ENCODE results near the gene DAAM2.

Gene DAAM2

GRCh38 chr6:39822846-39823815, 31.0 kb downstream of the DAAM2 start:
- H3K27me3 ChIP-seq (ENCODE audit: control insufficient read depth, insufficient read depth, low read length) = no peaks in the 10 kb centered on the region
- H3K4me3 ChIP-seq (ENCODE audit: low read length) = no peak overlapping the region
- H3K9ac ChIP-seq (ENCODE audit: low read length) = no peak overlapping the region
- H3K36me3 ChIP-seq (ENCODE audit: control insufficient read depth, insufficient read depth, low read length) = no peaks in the 10 kb centered on the region
- no peaks in the 10 kb centered on the region for H3K9me3 ChIP-seq (ENCODE audit: control insufficient read depth, low read length)
- H3K4me1 ChIP-seq (ENCODE audit: control insufficient read depth, insufficient read depth, low read length) = peaks cover 32% of the 10 kb centered on the region

- Histone ChIP-seq H3K4me3 (ENCODE audit: low read length) (no peak overlapping the region), H3K4me1 (ENCODE audit: control insufficient read depth, insufficient read depth, low read length) (peaks cover 22% of the 10 kb centered on the region), H3K27me3 (ENCODE audit: control insufficient read depth, insufficient read depth, low read length) (no peaks in the 10 kb centered on the region), H3K9me3 (ENCODE audit: control insufficient read depth, low read length) (no peaks in the 10 kb centered on the region), H3K9ac (ENCODE audit: low read length) (peak overlapping the region; percentile 25), H3K36me3 (ENCODE audit: control insufficient read depth, insufficient read depth, low read length) (no peaks in the 10 kb centered on the region)
Measured at GRCh38 chr6:39824030-39824926, 32.1 kb downstream of the DAAM2 start.

GRCh38 chr6:39829331-39829730, 37.2 kb downstream of the DAAM2 start:
- H3K9ac ChIP-seq (ENCODE audit: low read length) = no peak overlapping the region
- H3K4me3 ChIP-seq (ENCODE audit: low read length) = no peak overlapping the region
- peaks cover 2% of the 10 kb centered on the region for H3K4me1 ChIP-seq (ENCODE audit: control insufficient read depth, insufficient read depth, low read length)
- H3K27me3 ChIP-seq (ENCODE audit: control insufficient read depth, insufficient read depth, low read length) = no peaks in the 10 kb centered on the region
- H3K9me3 ChIP-seq (ENCODE audit: control insufficient read depth, low read length) = no peaks in the 10 kb centered on the region
- H3K36me3 ChIP-seq (ENCODE audit: control insufficient read depth, insufficient read depth, low read length) = no peaks in the 10 kb centered on the region

GRCh38 chr6:39830444-39830843, 38.3 kb downstream of the DAAM2 start:
- H3K36me3 ChIP-seq (ENCODE audit: control insufficient read depth, insufficient read depth, low read length) = no peaks in the 10 kb centered on the region
- H3K4me3 ChIP-seq (ENCODE audit: low read length) = no peak overlapping the region
- no peaks in the 10 kb centered on the region for H3K27me3 ChIP-seq (ENCODE audit: control insufficient read depth, insufficient read depth, low read length)
- H3K9ac ChIP-seq (ENCODE audit: low read length) = no peak overlapping the region
- no peaks in the 10 kb centered on the region for H3K9me3 ChIP-seq (ENCODE audit: control insufficient read depth, low read length)
- no peaks in the 10 kb centered on the region for H3K4me1 ChIP-seq (ENCODE audit: control insufficient read depth, insufficient read depth, low read length)

GRCh38 chr6:39831701-39832100, 39.5 kb downstream of the DAAM2 start:
- no peaks in the 10 kb centered on the region for H3K9me3 ChIP-seq (ENCODE audit: control insufficient read depth, low read length)

GRCh38 chr6:39834278-39834677, 42.1 kb downstream of the DAAM2 start:
- Histone ChIP-seq H3K9ac (ENCODE audit: low read length) (no peak overlapping the region), H3K4me3 (ENCODE audit: low read length) (no peak overlapping the region), H3K9me3 (ENCODE audit: control insufficient read depth, low read length) (no peaks in the 10 kb centered on the region), H3K36me3 (ENCODE audit: control insufficient read depth, insufficient read depth, low read length) (no peaks in the 10 kb centered on the region), H3K27me3 (ENCODE audit: control insufficient read depth, insufficient read depth, low read length) (no peaks in the 10 kb centered on the region), H3K4me1 (ENCODE audit: control insufficient read depth, insufficient read depth, low read length) (no peaks in the 10 kb centered on the region)

More at GRCh38 chr6:39831701-39832100, 39.5 kb downstream of the DAAM2 start:
- H3K4me1 ChIP-seq (ENCODE audit: control insufficient read depth, insufficient read depth, low read length) = no peaks in the 10 kb centered on the region
- no peak overlapping the region for H3K4me3 ChIP-seq (ENCODE audit: low read length)
- no peak overlapping the region for H3K9ac ChIP-seq (ENCODE audit: low read length)
- H3K27me3 ChIP-seq (ENCODE audit: control insufficient read depth, insufficient read depth, low read length) = no peaks in the 10 kb centered on the region
- H3K36me3 ChIP-seq (ENCODE audit: control insufficient read depth, insufficient read depth, low read length) = no peaks in the 10 kb centered on the region

GRCh38 chr6:39834866-39835265, 42.7 kb downstream of the DAAM2 start:
- Histone ChIP-seq H3K4me3 (ENCODE audit: low read length) (no peak overlapping the region), H3K9me3 (ENCODE audit: control insufficient read depth, low read length) (no peaks in the 10 kb centered on the region), H3K27me3 (ENCODE audit: control insufficient read depth, insufficient read depth, low read length) (no peaks in the 10 kb centered on the region), H3K4me1 (ENCODE audit: control insufficient read depth, insufficient read depth, low read length) (no peaks in the 10 kb centered on the region), H3K36me3 (ENCODE audit: control insufficient read depth, insufficient read depth, low read length) (no peaks in the 10 kb centered on the region), H3K9ac (ENCODE audit: low read length) (no peak overlapping the region)

GRCh38 chr6:39835821-39836295, 43.7 kb downstream of the DAAM2 start:
- Histone ChIP-seq H3K9me3 (ENCODE audit: control insufficient read depth, low read length) (no peaks in the 10 kb centered on the region), H3K27me3 (ENCODE audit: control insufficient read depth, insufficient read depth, low read length) (no peaks in the 10 kb centered on the region), H3K4me1 (ENCODE audit: control insufficient read depth, insufficient read depth, low read length) (no peaks in the 10 kb centered on the region), H3K4me3 (ENCODE audit: low read length) (no peak overlapping the region), H3K36me3 (ENCODE audit: control insufficient read depth, insufficient read depth, low read length) (no peaks in the 10 kb centered on the region), H3K9ac (ENCODE audit: low read length) (no peak overlapping the region)

- no peaks in the 10 kb centered on the region for H3K27me3 ChIP-seq (ENCODE audit: control insufficient read depth, insufficient read depth, low read length)
- no peaks in the 10 kb centered on the region for H3K36me3 ChIP-seq (ENCODE audit: control insufficient read depth, insufficient read depth, low read length)
- no peaks in the 10 kb centered on the region for H3K4me1 ChIP-seq (ENCODE audit: control insufficient read depth, insufficient read depth, low read length)
- no peaks in the 10 kb centered on the region for H3K9me3 ChIP-seq (ENCODE audit: control insufficient read depth, low read length)
- H3K9ac ChIP-seq (ENCODE audit: low read length) = no peak overlapping the region
- H3K4me3 ChIP-seq (ENCODE audit: low read length) = no peak overlapping the region
Measured at GRCh38 chr6:39836606-39837005, 44.4 kb downstream of the DAAM2 start.

GRCh38 chr6:39839445-39839844, 47.3 kb downstream of the DAAM2 start:
- Histone ChIP-seq H3K9ac (ENCODE audit: low read length) (no peak overlapping the region), H3K4me3 (ENCODE audit: low read length) (no peak overlapping the region), H3K36me3 (ENCODE audit: control insufficient read depth, insufficient read depth, low read length) (no peaks in the 10 kb centered on the region), H3K9me3 (ENCODE audit: control insufficient read depth, low read length) (no peaks in the 10 kb centered on the region), H3K27me3 (ENCODE audit: control insufficient read depth, insufficient read depth, low read length) (no peaks in the 10 kb centered on the region), H3K4me1 (ENCODE audit: control insufficient read depth, insufficient read depth, low read length) (no peaks in the 10 kb centered on the region)

GRCh38 chr6:39840781-39841180, 48.6 kb downstream of the DAAM2 start:
- H3K9me3 ChIP-seq (ENCODE audit: control insufficient read depth, low read length) = no peaks in the 10 kb centered on the region
- no peaks in the 10 kb centered on the region for H3K36me3 ChIP-seq (ENCODE audit: control insufficient read depth, insufficient read depth, low read length)
- no peaks in the 10 kb centered on the region for H3K27me3 ChIP-seq (ENCODE audit: control insufficient read depth, insufficient read depth, low read length)
- H3K4me1 ChIP-seq (ENCODE audit: control insufficient read depth, insufficient read depth, low read length) = no peaks in the 10 kb centered on the region
- H3K9ac ChIP-seq (ENCODE audit: low read length) = no peak overlapping the region
- no peak overlapping the region for H3K4me3 ChIP-seq (ENCODE audit: low read length)

- Histone ChIP-seq H3K36me3 (ENCODE audit: control insufficient read depth, insufficient read depth, low read length) (no peaks in the 10 kb centered on the region), H3K27me3 (ENCODE audit: control insufficient read depth, insufficient read depth, low read length) (no peaks in the 10 kb centered on the region), H3K9me3 (ENCODE audit: control insufficient read depth, low read length) (no peaks in the 10 kb centered on the region), H3K4me3 (ENCODE audit: low read length) (no peak overlapping the region), H3K4me1 (ENCODE audit: control insufficient read depth, insufficient read depth, low read length) (no peaks in the 10 kb centered on the region), H3K9ac (ENCODE audit: low read length) (no peak overlapping the region)
Measured at GRCh38 chr6:39841291-39841690, 49.1 kb downstream of the DAAM2 start.
